HepG2 (cell line): ENCODE measurements around the gene ITM2B. TPM values are rescaled to one million over a fixed set of nuclear protein-coding genes. Genes with fewer than 3 reads are reported as not detected.

Source experiments
- E2F1 ChIP-seq: sonication (generic); formaldehyde crosslinking; IDR thresholded peaks from 2 replicates; pipeline ENCODE4 v1.5.0; 2020; ENCODE audit warnings: missing genetic modification reagents
- EEA1 ChIP-seq: sonication (generic); formaldehyde crosslinking; IDR thresholded peaks from 2 replicates; pipeline ENCODE4 v1.5.1; 2020; ENCODE audit warnings: mild to moderate bottlenecking, missing genetic modification reagents, borderline replicate concordance
- FOXK1 ChIP-seq: sonication (generic); formaldehyde crosslinking; IDR thresholded peaks from 2 replicates; pipeline ENCODE4 v1.4.0; 2020; ENCODE audit warnings: low read depth, missing genetic modification reagents, borderline replicate concordance
- GATAD1 ChIP-seq: IDR thresholded peaks from 2 replicates; pipeline ENCODE4 v1.6.1; 2016; ENCODE audit warnings: missing genetic modification reagents, missing compliant biosample characterization
- HMG20B ChIP-seq: conservative IDR thresholded peaks from 2 replicates; pipeline ENCODE4 v1.6.1; 2016; ENCODE audit warnings: missing genetic modification reagents, missing compliant biosample characterization
- HOXD1 ChIP-seq: sonication (generic); formaldehyde crosslinking; IDR thresholded peaks from 2 replicates; pipeline ENCODE4 v1.5.0; 2020; ENCODE audit warnings: missing genetic modification reagents
- KAT8 ChIP-seq: IDR thresholded peaks from 2 replicates; pipeline ENCODE4 v1.6.1; 2016; ENCODE audit warnings: missing genetic modification reagents, missing compliant biosample characterization
- KDM5A ChIP-seq: fragments of 200-600 bp; sonication (generic); IDR thresholded peaks from 2 replicates; pipeline ENCODE4 v1.7.0; 2018; ENCODE audit warnings: antibody characterized with exemption, mild to moderate bottlenecking, low read length, borderline replicate concordance
- MTERF4 ChIP-seq: sonication (generic); formaldehyde crosslinking; IDR thresholded peaks from 2 replicates; pipeline ENCODE4 v1.8.0; 2023; ENCODE audit warnings: mild to moderate bottlenecking, missing genetic modification reagents
- NFATC3 ChIP-seq: sonication (generic); formaldehyde crosslinking; IDR thresholded peaks from 2 replicates; pipeline ENCODE4 v1.5.1; 2020; ENCODE audit warnings: mild to moderate bottlenecking, missing genetic modification reagents
- PHF8 ChIP-seq: sonication (generic); formaldehyde crosslinking; IDR thresholded peaks from 2 replicates; pipeline ENCODE4 v1.5.0; 2020; ENCODE audit warnings: missing genetic modification reagents
- POLR2AphosphoS5 ChIP-seq: IDR thresholded peaks from 2 replicates; pipeline ENCODE4 v1.6.1; 2012; ENCODE audit warnings: low read depth, low read length
- SIX1 ChIP-seq: sonication (generic); formaldehyde crosslinking; IDR thresholded peaks from 2 replicates; pipeline ENCODE4 v1.4.0; 2020; ENCODE audit warnings: missing genetic modification reagents, borderline replicate concordance
- SNAI1 ChIP-seq: sonication (generic); formaldehyde crosslinking; IDR thresholded peaks from 2 replicates; pipeline ENCODE4 v1.5.0; 2020; ENCODE audit warnings: mild to moderate bottlenecking, missing genetic modification reagents, borderline replicate concordance
- SP140L ChIP-seq: sonication (generic); formaldehyde crosslinking; IDR thresholded peaks from 2 replicates; pipeline ENCODE4 v1.4.0; 2020; ENCODE audit warnings: missing genetic modification reagents, borderline replicate concordance
- TRAFD1 ChIP-seq: sonication (generic); formaldehyde crosslinking; IDR thresholded peaks from 2 replicates; pipeline ENCODE4 v1.5.1; 2020; ENCODE audit warnings: missing genetic modification reagents, mild to moderate bottlenecking, borderline replicate concordance
- ZNF282 ChIP-seq: fragments of 450-650 bp; IDR thresholded peaks from 2 replicates; pipeline ENCODE4 v1.6.1; 2018; ENCODE audit not compliant: partially characterized antibody
- ZNF574 ChIP-seq: sonication (generic); formaldehyde crosslinking; IDR thresholded peaks from 2 replicates; pipeline ENCODE4 v1.4.0; 2020; ENCODE audit warnings: missing genetic modification reagents
- ZNF703 ChIP-seq: sonication (generic); formaldehyde crosslinking; IDR thresholded peaks from 2 replicates; pipeline ENCODE4 v1.5.1; 2020; ENCODE audit warnings: missing genetic modification reagents, mild to moderate bottlenecking, moderate library complexity, borderline replicate concordance
- ZNF790 ChIP-seq: sonication (generic); formaldehyde crosslinking; IDR thresholded peaks from 2 replicates; pipeline ENCODE4 v1.8.0; 2022; ENCODE audit warnings: missing genetic modification reagents, mild to moderate bottlenecking, borderline replicate concordance
- ZSCAN20 ChIP-seq: sonication (generic); formaldehyde crosslinking; IDR thresholded peaks from 2 replicates; pipeline ENCODE4 v1.4.0; 2020; ENCODE audit warnings: missing genetic modification reagents, mild to moderate bottlenecking, borderline replicate concordance
- ZSCAN30 ChIP-seq: sonication (generic); formaldehyde crosslinking; IDR thresholded peaks from 2 replicates; pipeline ENCODE4 v1.5.0; 2020; ENCODE audit warnings: mild to moderate bottlenecking, missing genetic modification reagents
- polyA plus RNA-seq, 8 experiments: library from polyadenylated mRNA; depleted of rRNA in 3 of 8; stranded (reverse) in 7 of 8; unstranded in 1 of 8; fragments of >200 nt; fragmentation: Illumina TruSeq in 4 of 8; extraction: Trizol in 4 of 8; gene quantifications; 2 replicates each; pipeline versions ENCODE4 v1.2.1 to v1.2.3, GENCODE V29; 2011 to 2016; ENCODE audit warnings: low read depth in 4 of 8, missing spikeins in 1 of 8, mixed read lengths in 1 of 8; ENCODE audit not compliant: insufficient read depth in 1 of 8
- total RNA-seq, 5 experiments: library from RNA; depleted of rRNA; stranded (reverse); fragments of >200 nt; fragmentation: Illumina TruSeq; extraction: Trizol; gene quantifications; 2 replicates each; pipeline ENCODE4 v1.2.3, GENCODE V29; 2016; ENCODE audit warnings: low read depth in 1 of 5

ITM2B gene
- total and polyA plus RNA-seq, 2 of the 13 experiments (the other 11 are each of a cell fraction or from before 2014, with no cell fraction given): 158 to 373 TPM

- peak; percentile 69 for TF ChIP-seq KDM5A
- TF ChIP-seq SIX1: no peak
- TF ChIP-seq ZNF703 (CRISPR knock-in tag): no peak
- 0 out of 2 replicates have a peak, but pooled peaks have one; percentile 53 for TF ChIP-seq EEA1 (CRISPR knock-in tag)
- no peak for TF ChIP-seq KAT8 (CRISPR knock-in tag)
- TF ChIP-seq HOXD1: no peak
- no peak for TF ChIP-seq SP140L (CRISPR knock-in tag)
- TF ChIP-seq PHF8 (CRISPR knock-in tag): no peak
- 0 out of 2 replicates have a peak, but pooled peaks have one; percentile 39 for TF ChIP-seq SNAI1
- TF ChIP-seq E2F1 (CRISPR knock-in tag): peak; percentile 15; the same call in 1 of the 2 replicates
- TF ChIP-seq ZNF282: no peak
- TF ChIP-seq ZNF790: no peak
- no peak for TF ChIP-seq NFATC3 (CRISPR knock-in tag)
- TF ChIP-seq ZNF574: peak; percentile 55
- TF ChIP-seq FOXK1: no peak; the same call in 1 of the 2 replicates
- peak; percentile 71 for TF ChIP-seq POLR2AphosphoS5
- TF ChIP-seq TRAFD1: no peak
- TF ChIP-seq HMG20B (CRISPR knock-in tag): no peak
- TF ChIP-seq GATAD1 (CRISPR knock-in tag): no peak
- no peak for TF ChIP-seq MTERF4
- no peak for TF ChIP-seq ZSCAN30 (CRISPR knock-in tag)
- TF ChIP-seq ZSCAN20 (CRISPR knock-in tag): 0 out of 2 replicates have a peak, but pooled peaks have one; percentile 14
Observed at GRCh38 chr13:48233046-48233888, at the start of gene ITM2B (continued).
